ENCODE measurements around the gene RDH11.
"Not testable (repeated sequence)": the region's sequence is repeated elsewhere in the genome, so short reads cannot be mapped to it uniquely, and the experiment has no call there.

Gene RDH11

GRCh38 chr14:67717048-67717447, 21.5 kb upstream of the RDH11 start:
- H3K4me2 ChIP-seq (ENCODE audit: low read depth, low read length), result no peak overlapping the region
- no peak for DNase-seq
- TF ChIP-seq CTCF (IDR thresholded peaks at IDR 0.05; ENCODE audit: low read length), result no peak
- no peak for TF ChIP-seq EZH2 (optimal IDR thresholded peaks at IDR 0.05; ENCODE audit: low read depth, low read length)
- TF ChIP-seq EZH2phosphoT487 (IDR thresholded peaks at IDR 0.05; ENCODE audit: low read length), result no peak

GRCh38 chr14:67710209-67710608, 14.6 kb upstream of the RDH11 start:
- Histone ChIP-seq H3K27me3 (replicated peaks; ENCODE audit: insufficient read depth, low read length) (no peaks in the 10 kb centered on the region), H2AFZ (ENCODE audit: low read length) (no peak overlapping the region), H3K4me3 (ENCODE audit: low read length) (no peak overlapping the region), H3K9me3 (replicated peaks; ENCODE audit: insufficient read depth, low read length) (no peaks in the 10 kb centered on the region), H3K4me2 (ENCODE audit: low read depth, low read length) (no peak overlapping the region), H3K79me2 (ENCODE audit: low read length) (no peaks in the 10 kb centered on the region), H3K27ac (ENCODE audit: low read length) (no peak overlapping the region), H3K9ac (ENCODE audit: low read length) (no peak overlapping the region), H3K4me1 (ENCODE audit: low read length) (no peaks in the 10 kb centered on the region), H4K20me1 (ENCODE audit: insufficient read depth, low read length) (no peaks in the 10 kb centered on the region), H3K36me3 (replicated peaks; ENCODE audit: insufficient read depth, low read length) (no peaks in the 10 kb centered on the region), H3F3A (ENCODE audit: insufficient read depth, low read length) (no peaks in the 10 kb centered on the region), H3K9me2 (replicated peaks; ENCODE audit: insufficient read depth, low read length) (no peaks in the 10 kb centered on the region)
- DNase-seq, result no peak
- TF ChIP-seq EZH2 (optimal IDR thresholded peaks at IDR 0.05; ENCODE audit: low read depth, low read length), result no peak
- no peak for TF ChIP-seq CTCF (IDR thresholded peaks at IDR 0.05; ENCODE audit: low read length)
- TF ChIP-seq EZH2phosphoT487 (IDR thresholded peaks at IDR 0.05; ENCODE audit: low read length), result no peak

More at GRCh38 chr14:67717048-67717447, 21.5 kb upstream of the RDH11 start:
- Histone ChIP-seq H3K9me2 (replicated peaks; ENCODE audit: insufficient read depth, low read length) (no peaks in the 10 kb centered on the region), H3K4me3 (ENCODE audit: low read length) (no peak overlapping the region), H2AFZ (ENCODE audit: low read length) (no peak overlapping the region), H3K4me1 (ENCODE audit: low read length) (peaks cover 10% of the 10 kb centered on the region), H3K36me3 (replicated peaks; ENCODE audit: insufficient read depth, low read length) (no peaks in the 10 kb centered on the region), H3K9ac (ENCODE audit: low read length) (no peak overlapping the region), H3K79me2 (ENCODE audit: low read length) (no peaks in the 10 kb centered on the region), H3K9me3 (replicated peaks; ENCODE audit: insufficient read depth, low read length) (no peaks in the 10 kb centered on the region), H4K20me1 (ENCODE audit: insufficient read depth, low read length) (no peaks in the 10 kb centered on the region), H3K27me3 (replicated peaks; ENCODE audit: insufficient read depth, low read length) (no peaks in the 10 kb centered on the region), H3F3A (ENCODE audit: insufficient read depth, low read length) (0 out of 2 replicates have a peak, but pooled peaks cover 5% of the 10 kb centered on the region), H3K27ac (ENCODE audit: low read length) (no peak overlapping the region)

- H3K27me3 ChIP-seq (replicated peaks; ENCODE audit: insufficient read depth, low read length); H3F3A ChIP-seq (ENCODE audit: insufficient read depth, low read length); H4K20me1 ChIP-seq (ENCODE audit: insufficient read depth, low read length); H3K9ac ChIP-seq (ENCODE audit: low read length); H3K9me2 ChIP-seq (replicated peaks; ENCODE audit: insufficient read depth, low read length); H3K27ac ChIP-seq (ENCODE audit: low read length); H3K4me2 ChIP-seq (ENCODE audit: low read depth, low read length); H3K4me3 ChIP-seq (ENCODE audit: low read length); H2AFZ ChIP-seq (ENCODE audit: low read length); H3K36me3 ChIP-seq (replicated peaks; ENCODE audit: insufficient read depth, low read length); H3K9me3 ChIP-seq (replicated peaks; ENCODE audit: insufficient read depth, low read length); H3K79me2 ChIP-seq (ENCODE audit: low read length); DNase-seq; H3K4me1 ChIP-seq (ENCODE audit: low read length): not testable (repeated sequence)
These were observed 14.2 kb upstream of the RDH11 start for GRCh38 chr14:67709796-67710195.

- H3K79me2 ChIP-seq (ENCODE audit: low read length); H3K4me2 ChIP-seq (ENCODE audit: low read depth, low read length); H3K4me1 ChIP-seq (ENCODE audit: low read length); DNase-seq; H3K9me3 ChIP-seq (replicated peaks; ENCODE audit: insufficient read depth, low read length); H3K27me3 ChIP-seq (replicated peaks; ENCODE audit: insufficient read depth, low read length); H4K20me1 ChIP-seq (ENCODE audit: insufficient read depth, low read length); H3K27ac ChIP-seq (ENCODE audit: low read length); H3F3A ChIP-seq (ENCODE audit: insufficient read depth, low read length); H2AFZ ChIP-seq (ENCODE audit: low read length); H3K9ac ChIP-seq (ENCODE audit: low read length); H3K36me3 ChIP-seq (replicated peaks; ENCODE audit: insufficient read depth, low read length); H3K9me2 ChIP-seq (replicated peaks; ENCODE audit: insufficient read depth, low read length); H3K4me3 ChIP-seq (ENCODE audit: low read length): not testable (repeated sequence)
These were observed 13.8 kb upstream of the RDH11 start for GRCh38 chr14:67709346-67709745.
